Glutamatergic neuron (in vitro differentiated cells): Measurements from ENCODE around the gene GNL1. TPM values are rescaled to one million over a fixed set of nuclear protein-coding genes. Genes with fewer than 3 reads are reported as not detected.

Source experiments
- DNase-seq: peaks from one replicate; pipeline ENCODE4 v3.0.0; 2022
- H3K27ac Mint-ChIP-seq: one replicate; pipeline ENCODE4 v1.8.0; 2020; ENCODE audit warnings: mild to moderate bottlenecking, mixed read lengths, inconsistent platforms; ENCODE audit not compliant: unreplicated experiment
- H3K27me3 Mint-ChIP-seq: one replicate; pipeline ENCODE4 v1.8.0; 2020; ENCODE audit warnings: mild to moderate bottlenecking, moderate library complexity, mixed read lengths, inconsistent platforms; ENCODE audit not compliant: unreplicated experiment
- H3K36me3 Mint-ChIP-seq: one replicate; pipeline ENCODE4 v1.8.0; 2020; ENCODE audit warnings: mild to moderate bottlenecking, mixed read lengths, inconsistent platforms; ENCODE audit not compliant: unreplicated experiment
- H3K4me1 Mint-ChIP-seq: one replicate; pipeline ENCODE4 v1.8.0; 2020; ENCODE audit warnings: mild to moderate bottlenecking, low read depth, mixed read lengths, inconsistent platforms; ENCODE audit not compliant: unreplicated experiment
- H3K4me3 Mint-ChIP-seq: one replicate; pipeline ENCODE4 v1.8.0; 2020; ENCODE audit warnings: mild to moderate bottlenecking, mixed read lengths, inconsistent platforms; ENCODE audit not compliant: unreplicated experiment
- H3K9me3 Mint-ChIP-seq: one replicate; pipeline ENCODE4 v1.8.0; 2020; ENCODE audit warnings: mild to moderate bottlenecking, moderate library complexity, mixed read lengths, inconsistent platforms; ENCODE audit not compliant: unreplicated experiment
- total RNA-seq: library from RNA; stranded (reverse); fragmentation: NEBNext Ultra II Directional; extraction: Animal tissue kit (Norgen Biotek cat#: 25700); gene quantifications from one replicate; pipeline ENCODE4 v1.2.1, GENCODE V29; 2021; ENCODE audit not compliant: unreplicated experiment
- TF ChIP-seq, protein P1 (sequence below): fragments of 200-600 bp; sonication (generic); IDR thresholded peaks from one replicate; pipeline ENCODE4 v1.5.0; 2021; ENCODE audit not compliant: partially characterized antibody, unreplicated experiment

GNL1 gene
- total RNA-seq, 1 donor from 2014 or later, result 42.1 TPM

DNA sequence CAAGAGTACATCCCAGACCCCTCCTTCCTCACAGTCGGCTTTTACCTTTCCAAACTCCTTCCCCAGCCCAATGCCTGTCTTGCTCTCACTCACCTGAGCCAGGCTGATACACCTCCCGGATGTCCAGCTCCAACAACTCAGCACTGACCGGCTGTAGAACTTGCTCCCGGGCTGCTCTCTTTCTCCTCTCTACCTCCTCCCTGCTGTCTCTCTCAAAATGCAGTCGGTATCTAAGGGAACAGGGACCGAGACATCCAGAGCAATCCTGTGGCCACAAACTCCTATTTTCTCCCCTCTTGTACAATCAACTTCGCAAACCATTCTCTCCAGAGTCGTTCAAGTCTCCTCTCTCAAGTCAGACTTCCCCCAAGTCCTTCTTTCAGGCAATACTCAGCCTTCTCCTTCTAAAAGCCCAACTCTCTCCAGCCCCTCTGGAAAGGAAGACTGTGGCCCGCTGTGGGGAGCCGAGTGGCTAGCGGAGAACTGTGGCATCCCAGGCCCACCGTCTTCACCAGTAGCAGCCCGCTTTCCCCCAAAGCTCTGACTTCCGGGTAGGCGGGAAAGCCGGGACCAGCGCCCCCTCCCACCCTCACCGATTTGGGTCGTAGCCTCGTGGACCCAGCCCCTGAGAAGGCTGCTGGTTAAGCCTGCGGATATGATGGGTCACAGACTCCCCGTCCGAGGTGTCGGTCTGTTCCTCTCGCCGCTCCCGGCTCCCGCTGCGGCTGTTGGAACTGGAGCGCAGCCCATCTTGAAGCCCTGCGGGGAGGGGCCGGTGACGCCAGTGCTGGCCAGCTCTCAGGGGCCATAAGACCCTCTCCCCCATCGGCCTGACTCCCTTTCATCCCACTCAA lies 1.1 kb downstream of the GNL1 start:
- Mint-ChIP-seq H3K36me3 (no peaks in the 10 kb centered on the region), H3K27ac (peak overlapping the region; percentile 6), H3K9me3 (peaks cover 6% of the 10 kb centered on the region), H3K4me1 (peaks cover 3% of the 10 kb centered on the region), H3K4me3 (peak overlapping the region; percentile 100), H3K27me3 (peaks cover 7% of the 10 kb centered on the region)
- TF ChIP-seq, protein P1, sequence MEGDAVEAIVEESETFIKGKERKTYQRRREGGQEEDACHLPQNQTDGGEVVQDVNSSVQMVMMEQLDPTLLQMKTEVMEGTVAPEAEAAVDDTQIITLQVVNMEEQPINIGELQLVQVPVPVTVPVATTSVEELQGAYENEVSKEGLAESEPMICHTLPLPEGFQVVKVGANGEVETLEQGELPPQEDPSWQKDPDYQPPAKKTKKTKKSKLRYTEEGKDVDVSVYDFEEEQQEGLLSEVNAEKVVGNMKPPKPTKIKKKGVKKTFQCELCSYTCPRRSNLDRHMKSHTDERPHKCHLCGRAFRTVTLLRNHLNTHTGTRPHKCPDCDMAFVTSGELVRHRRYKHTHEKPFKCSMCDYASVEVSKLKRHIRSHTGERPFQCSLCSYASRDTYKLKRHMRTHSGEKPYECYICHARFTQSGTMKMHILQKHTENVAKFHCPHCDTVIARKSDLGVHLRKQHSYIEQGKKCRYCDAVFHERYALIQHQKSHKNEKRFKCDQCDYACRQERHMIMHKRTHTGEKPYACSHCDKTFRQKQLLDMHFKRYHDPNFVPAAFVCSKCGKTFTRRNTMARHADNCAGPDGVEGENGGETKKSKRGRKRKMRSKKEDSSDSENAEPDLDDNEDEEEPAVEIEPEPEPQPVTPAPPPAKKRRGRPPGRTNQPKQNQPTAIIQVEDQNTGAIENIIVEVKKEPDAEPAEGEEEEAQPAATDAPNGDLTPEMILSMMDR, result no peak
- DNase-seq, result peak; percentile 54

DNA sequence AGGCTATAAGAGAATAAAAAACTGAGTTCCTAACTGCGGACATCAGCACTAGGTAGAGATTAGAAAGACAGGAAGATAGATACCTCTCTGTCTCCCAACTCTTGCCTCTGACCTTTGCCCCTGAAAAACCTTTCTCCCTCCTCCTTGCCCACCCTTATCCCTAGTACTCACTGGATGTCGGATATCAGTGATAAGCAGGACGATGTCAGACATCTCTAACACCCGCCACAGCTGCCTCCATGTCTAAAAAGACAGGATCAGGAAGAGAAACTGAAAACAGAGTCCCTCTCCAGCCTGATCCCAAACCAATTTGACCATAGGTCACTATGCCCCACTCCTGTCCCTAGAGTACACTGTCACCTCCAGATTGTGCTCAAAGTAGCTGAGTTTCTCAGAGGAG lies 1.9 kb downstream of the GNL1 start:
- peaks cover 3% of the 10 kb centered on the region for H3K4me1 Mint-ChIP-seq
- no peak for DNase-seq
- H3K27me3 Mint-ChIP-seq, result peaks cover 8% of the 10 kb centered on the region
- no peak overlapping the region for H3K4me3 Mint-ChIP-seq
- H3K9me3 Mint-ChIP-seq, result peaks cover 6% of the 10 kb centered on the region
- no peak overlapping the region for H3K27ac Mint-ChIP-seq
- no peaks in the 10 kb centered on the region for H3K36me3 Mint-ChIP-seq
- TF ChIP-seq, protein P1, result no peak

DNA sequence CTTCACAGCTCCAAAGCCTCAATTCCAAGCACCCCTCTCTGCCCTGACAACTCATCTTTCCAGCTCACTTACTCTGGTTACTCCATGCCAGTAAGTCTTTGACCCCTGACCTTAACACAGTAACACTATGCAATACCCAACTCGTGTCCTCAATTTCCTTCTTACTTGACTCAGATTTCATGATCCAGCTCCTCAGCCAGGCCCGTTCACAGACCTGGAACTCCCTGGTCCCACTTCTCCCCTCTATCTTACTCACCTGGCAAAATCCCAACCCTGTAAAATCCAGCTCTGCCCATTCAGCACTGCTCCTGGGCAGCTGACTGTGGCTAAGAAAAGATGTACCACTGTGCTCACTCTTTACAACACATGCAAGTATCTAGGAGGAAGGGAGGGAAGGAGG lies 7.9 kb downstream of the GNL1 start:
- H3K4me1 Mint-ChIP-seq, result peaks cover 5% of the 10 kb centered on the region
- H3K9me3 Mint-ChIP-seq, result no peaks in the 10 kb centered on the region
- H3K36me3 Mint-ChIP-seq, result no peaks in the 10 kb centered on the region
- TF ChIP-seq, protein P1, result no peak
- H3K27me3 Mint-ChIP-seq, result peaks cover 2% of the 10 kb centered on the region
- H3K27ac Mint-ChIP-seq, result no peak overlapping the region
- no peak for DNase-seq
- H3K4me3 Mint-ChIP-seq, result no peak overlapping the region

DNA sequence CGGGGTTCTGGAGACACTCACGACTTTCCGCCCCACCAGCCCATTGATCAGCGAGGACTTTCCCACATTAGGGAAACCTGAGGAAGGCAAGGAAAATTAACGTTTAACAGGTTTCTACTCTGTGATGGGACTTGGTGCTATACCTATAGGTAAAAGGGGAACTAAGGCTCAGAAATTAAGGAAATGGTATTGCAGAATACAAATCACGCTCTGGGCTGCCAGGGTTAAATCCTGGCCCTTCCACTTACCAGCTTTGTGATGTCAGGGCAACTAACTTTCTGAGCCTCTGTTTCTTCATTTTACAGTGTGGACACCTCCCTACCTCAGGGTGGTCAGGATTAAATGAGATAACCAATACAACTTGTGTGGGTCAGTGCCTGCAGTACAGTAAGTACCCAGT lies 8.8 kb downstream of the GNL1 start:
- no peak overlapping the region for H3K27ac Mint-ChIP-seq
- peaks cover 4% of the 10 kb centered on the region for H3K27me3 Mint-ChIP-seq
- DNase-seq, result no peak
- H3K36me3 Mint-ChIP-seq, result no peaks in the 10 kb centered on the region
- no peaks in the 10 kb centered on the region for H3K9me3 Mint-ChIP-seq
- TF ChIP-seq, protein P1, result no peak
- H3K4me3 Mint-ChIP-seq, result no peak overlapping the region
- peaks cover 12% of the 10 kb centered on the region for H3K4me1 Mint-ChIP-seq

DNA sequence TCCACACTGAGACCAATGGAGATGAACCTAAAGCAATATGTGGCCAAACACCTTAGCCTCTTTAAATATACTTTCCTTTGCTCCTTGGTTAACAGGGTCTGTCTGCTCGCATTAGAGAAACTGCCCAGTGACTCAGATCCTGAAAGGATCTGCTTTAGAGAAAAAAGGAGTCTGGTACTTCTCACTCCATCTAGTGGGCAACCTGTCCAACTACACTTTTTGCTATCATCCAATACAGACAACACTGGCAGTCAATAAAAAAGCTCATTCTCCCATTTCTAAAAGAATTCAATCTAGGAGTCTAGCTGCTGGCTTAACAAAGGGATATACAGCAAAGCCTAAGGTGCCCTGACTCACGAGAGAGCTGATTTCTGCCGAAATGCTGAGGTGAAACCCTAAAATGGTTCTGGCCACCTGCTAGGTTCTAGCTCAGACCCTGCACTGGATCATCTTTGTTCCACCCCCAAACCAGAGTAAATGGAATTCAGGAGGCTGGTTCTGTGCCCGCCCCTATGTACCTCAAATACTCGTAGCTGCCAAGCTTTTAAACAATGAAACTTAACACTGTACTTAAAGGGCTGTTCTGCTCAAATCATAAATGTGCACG lies 11.5 kb downstream of the GNL1 start:
- DNase-seq, result no peak
- Mint-ChIP-seq H3K27ac (no peak overlapping the region), H3K27me3 (peaks cover 4% of the 10 kb centered on the region), H3K4me3 (no peak overlapping the region), H3K36me3 (no peaks in the 10 kb centered on the region), H3K9me3 (no peaks in the 10 kb centered on the region), H3K4me1 (peaks cover 20% of the 10 kb centered on the region)
- TF ChIP-seq, protein P1, result peak; percentile 83
